Measurements from ENCODE around the gene SOX13. TPM values are rescaled to one million over a fixed set of nuclear protein-coding genes. Genes with fewer than 3 reads are reported as not detected.

The SOX13 gene
- total and polyA plus RNA-seq, 2 of the 4 experiments (the other 2 are of a cell fraction) = 0.54 to 3.5 TPM

GRCh38 chr1:204115116-204115515 lies 42.2 kb downstream of the SOX13 start:
- H3K27me3 ChIP-seq (ENCODE audit: control insufficient read depth, insufficient read depth, low read length) = no peaks in the 10 kb centered on the region
- H2BK15ac ChIP-seq (ENCODE audit: low read depth, low read length) = no peak overlapping the region
- ChIA-PET CTCF (interaction anchor here (0.6 kb wide), 1 partner anchor 307 kb away, joined by 6 read pairs; no protein-coding TSS in a partner anchor), POLR2A (ENCODE audit: unreplicated experiment) (no interaction called here)
- no peak overlapping the region for H3K14ac ChIP-seq (replicated peaks; ENCODE audit: low read depth, low read length)
- no peak overlapping the region for H2BK5ac ChIP-seq (ENCODE audit: low read depth, low read length, poor library complexity, severe bottlenecking)
- no peak overlapping the region for H2AK9ac ChIP-seq (replicated peaks; ENCODE audit: low read depth, low read length, poor library complexity)
- ATAC-seq (ENCODE audit: low read depth) (no peak), DNase-seq (no peak)
- no peaks in the 10 kb centered on the region for H3K9me3 ChIP-seq (ENCODE audit: control insufficient read depth, insufficient read depth, low read length)
- intact Hi-C loops (cut with micrococcal nuclease) = no loop called here
- no peak overlapping the region for H3K4me2 ChIP-seq (ENCODE audit: low read depth, low read length)
- in situ Hi-C loops (cut with MboI; ENCODE audit: low sequenced_read_pairs) = no loop called here
- H3K23ac ChIP-seq (ENCODE audit: low read depth, low read length) = no peak overlapping the region
- H3K9me1 ChIP-seq (ENCODE audit: insufficient read depth, low read length) = peaks cover 8% of the 10 kb centered on the region
- H2AFZ ChIP-seq (replicated peaks; ENCODE audit: low read length, poor library complexity) = no peak overlapping the region
- peaks cover 8% of the 10 kb centered on the region; the same call in 1 of the 2 replicates for H3K4me1 ChIP-seq (ENCODE audit: control insufficient read depth, insufficient read depth, low read length)
- 80% methylated on average over 1 of the region's 4 CpGs; no CpG with 5 or more reads in 1 of the 2 experiments for WGBS, 2 experiments (ENCODE audit: extremely low coverage in 2 of 2, insufficient read length in 1 of 2)
- no peak overlapping the region for H4K8ac ChIP-seq (ENCODE audit: low read depth in 2 of 2, low read length in 2 of 2)
- H3K9ac ChIP-seq (ENCODE audit: low read depth, low read length) = no peak overlapping the region
- no peak overlapping the region for H2BK120ac ChIP-seq (ENCODE audit: low read depth, low read length)
- no peak overlapping the region for H3K4me3 ChIP-seq (ENCODE audit: insufficient read depth, low read depth, low read length)
- no peak for TF ChIP-seq MAZ (IDR thresholded peaks at IDR 0.05; ENCODE audit: borderline replicate concordance, low read depth, low read length)
- TF ChIP-seq SMC3 (IDR thresholded peaks at IDR 0.05; ENCODE audit: low read depth, low read length) = no peak
- TF ChIP-seq NFE2L2 (IDR thresholded peaks at IDR 0.05; ENCODE audit: low read depth, low read length) = no peak
- TF ChIP-seq MXI1 (IDR thresholded peaks at IDR 0.05; ENCODE audit: borderline replicate concordance, low read depth, low read length) = no peak
- no peak for TF ChIP-seq MAFK (IDR thresholded peaks at IDR 0.05; ENCODE audit: low read depth, low read length)
- TF ChIP-seq CTCF (conservative IDR thresholded peaks at IDR 0.05; ENCODE audit: low read depth, low read length) = no peak
- no peak for TF ChIP-seq RFX5 (IDR thresholded peaks at IDR 0.05; ENCODE audit: low read depth, low read length)
- no peak for TF ChIP-seq CHD1 (IDR thresholded peaks at IDR 0.05; ENCODE audit: low read depth, low read length)
- TF ChIP-seq POLR2A (IDR thresholded peaks at IDR 0.05; ENCODE audit: low read depth, low read length) = no peak
- no peak for TF ChIP-seq BHLHE40 (IDR thresholded peaks at IDR 0.05; ENCODE audit: low read depth, low read length)
- no peak for TF ChIP-seq FOS (IDR thresholded peaks at IDR 0.05; ENCODE audit: low read depth, low read length)
- TF ChIP-seq RCOR1 (IDR thresholded peaks at IDR 0.05; ENCODE audit: insufficient replicate concordance, low read length) = no peak
- no peak for TF ChIP-seq USF2 (IDR thresholded peaks at IDR 0.05; ENCODE audit: low read depth, low read length)
- TF ChIP-seq CEBPB (IDR thresholded peaks at IDR 0.05; ENCODE audit: low read depth, low read length) = no peak
- TF ChIP-seq RAD21 (IDR thresholded peaks at IDR 0.05; ENCODE audit: low read length) = no peak
- no peak for TF ChIP-seq ELK1 (IDR thresholded peaks at IDR 0.05; ENCODE audit: borderline replicate concordance, low read depth, low read length)
- H4K5ac ChIP-seq (ENCODE audit: low read depth, low read length) = no peak overlapping the region
- no peak overlapping the region for H2BK20ac ChIP-seq (ENCODE audit: low read depth, low read length)
- dilution Hi-C loops (cut with HindIII; ENCODE audit: low sequenced_read_pairs, unreplicated experiment) = no loop called here
- no peak overlapping the region for H3K56ac ChIP-seq (ENCODE audit: extremely low read depth, insufficient read depth, low read length)
- no peak overlapping the region for H3K18ac ChIP-seq (ENCODE audit: low read depth, low read length)
- no TSS peak for BruUV-seq (replicated peaks)
- H4K91ac ChIP-seq (ENCODE audit: insufficient read depth, low read depth, low read length) = no peak overlapping the region
- no peaks in the 10 kb centered on the region for H3K79me1 ChIP-seq (ENCODE audit: low read depth in 1 of 2, low read length in 2 of 2)
- no peaks in the 10 kb centered on the region; the same call in 1 of the 2 replicates for H4K20me1 ChIP-seq (ENCODE audit: insufficient read depth, low read length)
- peaks cover 5% of the 10 kb centered on the region for H3K36me3 ChIP-seq (ENCODE audit: control insufficient read depth, insufficient read depth, low read length)
- H2AK5ac ChIP-seq (ENCODE audit: low read depth, low read length) = no peak overlapping the region
- no peak overlapping the region for H3K27ac ChIP-seq (ENCODE audit: insufficient read depth, low read length)
- no peak overlapping the region for H3K4ac ChIP-seq (ENCODE audit: low read depth, low read length)
